Stimulated activated CD4-positive, alpha-beta T cell treated with anti-CD3 and anti-CD28 coated beads, Interleukin-4, amount 100 ng/mL, for 4 hours (primary cell): Measurements from ENCODE around the gene GPX6.
"Not testable (repeated sequence)": the region's sequence is repeated elsewhere in the genome, so short reads cannot be mapped to it uniquely, and the experiment has no call there.

ENCODE experiments used
- DNase-seq, 2 experiments: peaks; one replicate each; pipeline ENCODE4 v3.0.0-alpha.2; 2020

Gene GPX6

DNA sequence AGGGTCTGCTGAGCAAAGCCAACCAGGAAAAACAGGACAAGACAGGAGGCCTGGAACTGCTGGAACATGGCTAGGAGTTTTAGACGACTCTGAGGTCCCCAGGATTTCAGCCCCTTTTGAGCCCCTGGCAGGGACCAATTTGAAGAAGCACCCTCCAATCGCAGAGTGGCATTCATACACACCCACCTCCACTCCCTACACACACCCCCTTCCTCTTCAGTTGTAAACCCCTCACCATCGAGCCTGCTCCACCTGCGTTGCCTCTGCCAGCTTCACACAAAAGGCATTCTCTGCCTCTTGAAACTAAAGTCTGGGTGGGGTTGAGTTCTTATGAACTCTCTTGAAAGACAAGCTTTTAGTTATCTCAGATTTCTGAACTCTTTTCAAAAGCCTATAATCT is at the start of gene GPX6:
TSS of gene GPX6 (minus strand) at position 118 of the 400 bp plus-strand sequence. CDS start at position 68, 50 bp downstream.
- DNase-seq, result no peak

DNA sequence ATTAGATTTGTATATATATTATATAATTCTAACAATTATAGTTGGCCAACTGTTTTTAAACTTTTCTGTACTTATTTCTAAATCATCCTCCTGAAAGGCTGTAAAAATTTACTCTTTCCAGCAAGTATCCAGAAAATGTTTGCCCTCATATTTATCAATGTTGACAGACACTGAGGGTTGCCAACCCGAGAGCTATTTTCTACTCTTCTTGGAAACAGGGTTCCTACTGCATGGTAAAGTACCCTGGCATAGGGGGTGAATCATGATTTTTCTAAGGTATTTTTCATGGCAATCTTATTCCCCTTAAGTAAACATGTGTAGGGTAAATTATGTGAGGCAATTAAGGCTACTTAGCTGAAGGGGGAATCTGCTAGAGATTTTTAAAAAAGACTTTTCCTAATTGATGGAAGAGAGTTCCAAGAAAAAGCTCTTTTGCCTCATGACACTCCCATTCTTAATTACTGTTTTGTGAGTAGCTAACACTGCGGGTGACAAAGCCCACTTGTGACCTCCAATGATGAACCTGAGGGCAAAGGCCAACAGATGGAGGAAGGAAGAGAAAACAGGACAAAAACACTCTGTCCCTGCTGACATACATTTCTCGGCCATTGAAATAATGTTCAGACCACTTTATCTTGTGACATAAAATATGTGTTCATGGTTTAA is 48.0 kb upstream of the GPX6 start:
- no peak for DNase-seq

GRCh38 chr6:28558629-28559028 is 43.0 kb upstream of the GPX6 start:
- DNase-seq, result no peak

DNA sequence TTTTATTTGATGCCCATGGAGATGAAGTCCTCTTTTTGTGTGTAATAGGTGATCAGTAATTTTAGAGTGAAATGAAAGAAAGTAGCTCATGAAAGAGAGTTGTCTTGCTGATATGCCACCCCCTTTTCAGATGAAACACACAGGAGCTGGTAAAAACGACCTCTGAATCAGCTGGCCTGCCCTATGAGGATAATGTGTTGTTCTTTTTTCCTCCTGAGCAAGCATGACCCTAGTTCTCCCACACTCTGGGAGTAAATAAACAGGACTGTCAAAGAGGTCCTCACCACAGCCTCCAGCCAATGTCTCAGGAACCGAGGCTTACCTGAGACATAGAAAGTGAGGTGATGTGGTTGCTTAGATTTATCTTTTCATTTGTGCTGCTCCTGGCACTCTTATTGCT is 39.5 kb upstream of the GPX6 start:
- DNase-seq, result no peak

DNA sequence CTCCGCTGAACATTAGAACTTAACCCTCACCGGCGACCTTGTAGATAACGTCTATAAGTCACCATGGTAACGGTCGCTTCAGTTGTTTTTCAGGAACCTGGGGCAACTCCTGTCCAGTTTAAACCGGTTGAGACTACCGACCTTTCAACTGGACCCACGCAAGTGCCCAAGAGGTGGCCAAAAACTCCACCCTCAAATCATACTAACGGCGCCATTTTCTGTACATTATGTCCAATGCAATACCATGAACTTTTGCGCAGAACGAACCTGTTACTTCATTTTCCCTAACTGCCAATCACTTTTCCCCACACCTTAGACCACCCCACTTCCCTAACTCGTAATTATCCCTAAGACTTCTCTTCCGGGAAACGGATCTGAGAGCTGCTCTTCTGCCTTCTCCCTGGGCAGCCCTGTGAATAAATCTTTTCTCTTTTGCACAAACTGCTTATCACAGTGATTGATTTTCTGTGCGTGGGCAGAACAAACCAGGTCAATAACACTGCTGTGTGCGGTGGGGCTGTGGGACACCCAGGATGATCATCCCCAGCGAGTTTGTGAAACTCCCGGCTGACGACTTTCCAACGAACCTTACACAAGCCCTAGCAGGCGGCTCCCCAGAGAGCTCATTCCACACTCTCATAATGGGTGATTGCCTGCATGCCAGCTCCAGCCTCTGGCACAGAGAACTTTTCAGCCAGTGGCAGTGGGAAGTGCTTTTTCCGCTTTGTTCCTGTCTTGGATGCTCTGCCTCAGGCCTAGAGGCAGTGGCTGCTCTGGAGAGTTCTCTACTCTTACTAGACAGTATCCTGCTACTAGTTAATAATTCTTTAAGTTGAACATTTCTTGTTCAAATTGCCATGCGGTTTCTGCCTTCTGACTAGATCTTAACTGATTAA is 38.6 kb upstream of the GPX6 start:
- DNase-seq, result no peak

DNA sequence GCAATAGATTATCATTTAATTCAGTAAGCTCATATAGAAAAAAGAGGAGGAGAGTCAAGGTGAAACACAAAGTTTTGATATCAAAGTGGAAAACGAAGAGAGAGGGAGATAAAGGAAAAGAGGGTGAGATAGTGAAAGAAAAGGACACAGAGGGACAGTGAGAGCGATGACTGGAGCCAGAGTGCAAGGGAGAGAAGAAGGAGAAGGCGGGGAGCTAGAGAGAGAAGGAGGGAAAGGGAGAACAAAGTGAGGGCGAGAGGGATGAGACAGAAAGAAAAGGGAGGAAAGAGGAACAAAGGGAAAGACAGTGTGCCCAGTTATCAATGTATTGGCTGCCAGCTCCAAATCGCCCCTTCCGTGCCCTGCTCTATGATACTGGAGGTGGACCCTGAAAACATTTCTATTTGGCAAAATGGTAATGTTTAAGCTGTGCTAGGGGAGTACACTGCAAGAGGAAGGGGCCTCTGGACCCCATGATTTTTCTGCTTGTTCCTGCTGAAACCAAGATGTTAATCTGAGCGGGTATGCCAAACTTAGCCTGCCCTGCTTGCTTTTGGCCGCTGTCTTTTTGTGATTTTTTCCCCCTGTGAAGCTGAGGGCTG is 37.9 kb upstream of the GPX6 start:
- DNase-seq, result no peak

DNA sequence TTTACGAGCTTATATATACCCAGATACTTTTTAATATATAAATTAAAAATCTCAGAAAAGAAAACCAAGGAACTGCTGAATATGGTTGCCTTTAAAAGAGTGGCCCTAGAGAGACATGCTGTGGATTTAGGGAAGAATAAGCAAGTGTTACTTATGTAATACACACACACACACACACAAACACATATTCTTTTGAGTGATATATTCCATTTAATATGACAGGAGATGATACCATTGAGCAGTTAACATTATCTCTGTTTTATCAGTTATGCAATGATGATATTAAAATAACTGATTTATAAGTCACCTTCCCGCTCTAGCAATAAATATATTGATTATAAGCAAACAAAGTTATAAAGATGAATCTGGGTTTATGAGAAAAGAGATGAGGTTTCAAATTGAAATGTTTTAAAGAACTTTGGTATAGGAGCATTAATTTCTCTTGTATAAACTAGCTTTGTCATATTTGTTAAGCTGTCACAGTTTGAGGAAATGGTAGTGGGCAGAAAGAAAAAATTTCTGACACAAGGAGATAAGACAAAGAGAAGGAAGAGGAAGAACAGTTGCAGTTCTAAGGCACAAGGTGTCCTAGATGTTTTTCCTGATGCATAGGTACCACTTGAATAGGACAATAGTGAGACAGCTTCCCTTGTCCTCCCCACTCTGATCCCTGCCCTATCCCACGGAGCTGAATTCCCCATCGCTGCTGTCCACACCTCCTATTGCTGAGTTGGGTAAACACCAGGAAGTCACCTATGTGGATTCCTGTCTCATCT is 36.5 kb upstream of the GPX6 start:
- no peak for DNase-seq

DNA sequence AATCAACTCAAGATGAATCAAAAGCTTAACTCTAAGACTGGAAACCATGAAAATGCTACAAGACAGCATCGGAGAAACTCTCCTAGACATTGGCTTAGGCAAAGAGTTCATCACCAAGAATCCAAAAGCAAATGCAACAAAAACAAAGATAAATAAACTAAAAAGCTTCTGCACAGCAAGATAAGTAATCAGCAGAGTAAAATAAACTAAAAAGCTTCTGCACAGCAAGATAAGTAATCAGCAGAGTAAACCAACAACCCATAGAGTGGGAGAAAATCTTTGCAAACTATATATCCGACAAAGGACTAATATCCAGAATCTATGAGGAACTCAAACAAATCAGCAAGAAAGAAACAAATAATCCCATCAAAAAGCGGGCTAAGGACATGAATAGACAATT is 31.4 kb upstream of the GPX6 start:
- DNase-seq, result not testable (repeated sequence)

- DNase-seq, result no peak
Measured at GRCh38 chr6:28545955-28546354, 30.4 kb upstream of the GPX6 start.

DNA sequence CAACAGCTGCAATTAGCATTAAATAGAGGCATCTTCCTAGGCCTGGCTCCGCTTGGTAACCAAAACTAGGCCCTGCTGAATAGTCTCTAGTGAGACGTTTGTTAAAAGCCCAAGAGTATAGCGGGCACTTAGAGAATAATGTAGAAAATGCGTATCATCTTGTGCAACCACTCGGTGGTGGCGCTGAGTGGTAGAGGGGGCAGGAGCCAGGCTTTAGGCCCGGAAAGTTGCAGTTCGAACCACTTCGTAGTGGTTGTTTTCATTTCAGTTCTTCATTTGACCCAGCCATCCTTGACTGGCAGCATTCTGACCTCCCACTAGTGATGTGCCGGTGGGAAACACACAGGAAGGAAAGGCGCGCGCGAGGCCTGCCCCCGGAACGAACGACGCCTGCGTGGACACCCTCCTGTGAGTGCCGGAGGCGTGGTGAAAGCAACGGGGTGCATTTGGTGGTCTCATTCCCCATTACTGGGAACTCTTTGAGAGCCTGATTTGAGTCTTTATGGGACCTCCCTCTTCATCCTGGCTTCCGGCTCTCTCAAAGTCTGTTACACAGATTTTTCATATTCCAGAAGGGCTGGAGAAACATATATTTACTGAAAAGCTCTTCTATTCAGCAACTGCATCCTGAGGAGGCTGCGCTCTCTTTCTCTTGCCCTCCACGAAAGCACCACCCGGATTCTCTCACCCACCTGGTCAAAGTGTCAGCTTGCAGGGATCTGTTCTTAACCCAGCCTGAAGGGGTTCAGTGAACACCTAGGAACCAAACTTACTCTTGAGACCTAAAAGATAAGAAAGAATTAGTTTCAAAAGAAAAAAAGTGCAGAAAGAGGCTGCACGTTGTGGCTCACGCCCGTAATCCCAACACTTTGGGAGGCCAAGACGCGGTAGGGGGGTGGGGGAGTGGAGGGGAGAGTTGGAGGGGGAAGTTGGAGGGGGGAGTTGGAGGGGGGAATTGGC is 28.3 kb upstream of the GPX6 start:
- peak; percentile 20 to 33 for DNase-seq

DNA sequence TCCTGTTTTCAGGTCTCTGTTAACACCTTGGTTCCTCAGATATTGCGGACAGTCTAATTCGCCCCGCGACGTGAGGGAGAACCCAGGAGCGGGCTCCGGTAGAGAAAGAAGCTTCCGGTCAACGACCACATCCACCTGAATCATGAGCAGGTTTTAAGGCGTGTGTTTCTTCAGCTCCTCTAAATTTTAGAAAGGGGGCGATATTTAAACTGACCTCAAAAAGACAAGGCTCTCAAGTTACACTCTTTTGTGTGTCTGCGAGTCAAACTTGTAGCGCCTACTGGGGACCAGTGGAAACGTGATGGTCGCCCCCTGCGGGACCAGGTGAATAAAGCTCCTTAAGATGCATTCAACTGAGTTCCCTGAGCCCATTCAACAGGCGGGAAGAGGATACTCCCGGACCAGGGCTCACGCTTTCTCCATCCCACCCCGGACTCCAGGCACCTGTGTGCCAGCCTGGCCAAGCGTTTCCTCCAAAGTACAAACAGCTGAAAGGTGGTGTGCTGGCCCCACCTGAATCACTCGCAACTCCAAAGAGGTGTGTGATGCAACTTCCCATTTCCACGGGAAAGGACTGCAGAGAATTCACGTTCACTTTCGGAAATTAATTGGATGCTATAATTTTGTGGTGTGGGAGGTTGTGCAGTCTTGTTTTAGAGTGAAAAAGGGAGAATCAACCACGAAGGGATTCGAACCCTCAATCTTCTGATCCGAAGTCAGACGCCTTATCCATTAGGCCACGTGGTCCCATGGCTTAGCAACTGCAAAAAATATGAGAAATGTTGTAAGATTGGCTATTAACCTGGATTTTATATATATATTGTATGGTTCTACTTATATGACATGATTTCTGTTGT is 27.1 kb upstream of the GPX6 start:
- peak; percentile 43 to 57 for DNase-seq

DNA sequence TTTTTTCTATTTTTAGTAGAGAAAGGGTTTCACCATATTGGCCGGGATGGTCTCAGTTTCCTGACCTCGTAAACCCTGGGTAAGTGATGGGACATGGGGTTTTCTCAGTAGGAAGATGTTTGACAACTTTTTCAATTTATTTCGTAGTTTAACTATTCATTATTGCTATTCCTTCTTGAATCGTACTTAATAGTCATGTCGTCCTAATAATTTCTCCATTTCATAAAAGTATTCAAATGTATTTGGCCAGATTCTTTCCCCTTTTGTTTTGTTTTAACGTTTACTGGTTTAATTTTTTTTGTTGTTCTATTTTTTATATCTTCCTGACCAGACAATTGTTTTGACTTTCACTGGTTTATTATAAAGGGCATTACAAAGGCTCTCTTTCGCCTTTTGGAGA is 26.4 kb upstream of the GPX6 start:
- DNase-seq, result no peak

- DNase-seq, result peak; percentile 12 to 14
Measured at GRCh38 chr6:28537509-28538140, 22.0 kb upstream of the GPX6 start.

DNA sequence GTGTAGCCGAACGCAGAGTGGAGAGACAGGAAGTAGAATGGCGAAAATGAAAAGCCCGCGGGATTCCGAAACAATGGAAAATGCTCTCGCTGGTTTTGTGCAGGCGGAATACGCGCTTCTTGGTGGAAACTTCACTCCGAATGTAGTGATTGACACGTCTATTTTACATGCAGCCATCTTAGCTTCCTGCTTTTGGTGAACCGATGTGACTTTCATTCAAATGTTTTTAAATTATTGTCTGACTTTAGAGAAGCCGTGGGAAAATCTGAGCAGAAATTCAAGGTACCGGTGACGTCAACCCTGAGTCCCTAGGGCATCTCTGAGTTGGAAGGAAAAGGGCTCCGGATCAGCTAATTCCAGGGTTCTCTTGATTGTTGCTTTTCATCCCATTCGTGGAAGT is 21.5 kb upstream of the GPX6 start:
- no peak for DNase-seq

DNA sequence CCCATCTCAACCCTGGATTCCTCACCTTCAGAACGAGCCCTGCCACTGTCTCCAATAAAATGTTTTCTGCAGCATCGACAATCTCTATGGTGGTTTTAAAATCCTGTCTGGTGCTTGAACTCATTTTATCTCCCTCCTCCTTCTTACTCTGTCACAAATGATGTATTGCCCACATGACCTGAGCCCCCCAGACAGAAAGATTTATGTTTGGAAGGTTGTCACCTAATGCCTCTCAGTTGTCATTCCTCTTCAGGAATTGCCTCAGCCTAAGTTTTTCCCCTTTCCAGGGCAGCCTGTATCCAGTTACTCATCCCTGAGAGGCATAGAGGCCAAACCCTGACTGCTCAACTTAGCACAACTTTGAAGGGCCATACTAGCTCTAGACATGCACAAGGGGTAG is 19.3 kb upstream of the GPX6 start:
- no peak for DNase-seq

- no peak for DNase-seq
Measured at GRCh38 chr6:28534306-28534705, 18.7 kb upstream of the GPX6 start.

DNA sequence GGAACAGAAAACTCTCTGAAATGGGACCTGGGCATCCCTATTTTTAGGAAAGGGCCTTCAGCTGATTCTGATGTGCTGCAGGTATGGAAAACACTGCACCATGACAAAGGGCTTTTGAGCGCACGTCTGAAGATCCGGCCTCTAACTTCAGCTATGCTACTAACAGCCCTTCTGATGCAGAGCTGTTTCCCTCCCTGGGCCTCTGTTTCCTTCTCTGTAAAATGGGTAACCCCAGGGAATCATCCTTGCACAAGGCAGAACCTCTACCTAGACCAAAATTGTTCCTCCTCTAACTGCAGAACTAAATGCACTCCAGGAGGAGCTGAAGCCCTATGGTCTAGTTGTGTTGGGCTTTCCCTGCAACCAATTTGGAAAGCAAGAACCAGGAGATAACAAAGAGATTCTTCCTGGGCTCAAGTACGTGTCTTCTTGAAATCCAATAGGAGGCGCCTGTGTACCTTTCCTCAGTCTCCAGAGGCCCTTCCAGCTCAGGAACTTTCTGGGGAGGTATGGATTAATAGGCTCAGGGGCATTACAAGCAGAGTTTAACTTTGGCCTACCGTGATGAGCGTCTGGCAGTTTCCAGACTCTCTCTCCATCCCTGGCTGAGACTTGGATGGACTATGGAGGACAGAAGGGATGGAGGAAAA is 16.0 kb upstream of the GPX6 start:
- DNase-seq, result no peak

DNA sequence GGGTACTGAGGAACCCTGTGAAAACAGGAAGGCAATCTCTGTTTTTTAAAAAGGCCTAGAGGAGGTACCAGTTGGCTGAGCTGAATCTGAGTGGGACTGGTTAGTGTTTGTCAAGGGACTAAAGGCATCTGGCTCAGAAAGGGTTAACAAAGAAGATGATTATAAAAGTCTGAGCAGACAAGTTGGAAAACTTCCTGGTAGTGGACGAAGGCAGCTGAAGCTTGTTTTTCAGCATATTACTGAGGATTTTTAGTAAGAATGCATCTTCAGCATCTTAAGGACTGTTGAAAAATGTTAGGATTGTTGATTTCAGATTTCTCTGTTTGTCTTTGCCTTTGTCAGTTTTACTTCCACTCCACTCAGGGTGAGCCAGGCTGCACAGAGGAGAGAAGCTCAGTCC is 15.2 kb upstream of the GPX6 start:
- DNase-seq, result no peak

DNA sequence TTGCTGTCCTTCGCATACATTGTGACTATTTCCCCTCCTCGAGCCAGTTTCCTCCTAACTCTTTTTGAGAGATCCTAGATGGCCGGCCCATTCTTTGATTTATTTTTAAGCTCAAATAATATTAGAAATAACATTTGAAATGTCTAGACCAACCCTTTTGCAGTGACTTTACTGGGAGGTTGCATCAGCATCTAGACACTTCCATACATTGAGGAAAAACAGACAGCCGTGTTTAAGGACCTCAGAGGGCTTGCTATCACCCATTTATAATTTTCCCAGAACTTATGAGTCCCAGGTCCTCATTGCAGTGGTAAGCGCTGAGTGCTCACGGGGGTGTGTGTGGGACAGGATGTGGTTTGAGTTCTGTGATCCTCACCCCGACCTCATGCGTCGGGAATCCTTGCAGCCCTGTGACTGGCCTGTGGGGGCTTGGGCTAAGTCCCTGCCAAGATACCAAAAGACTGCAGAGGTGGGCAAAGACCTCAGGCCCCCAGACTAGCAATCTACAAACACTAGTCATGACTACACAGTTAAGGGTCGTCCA is 10.0 kb upstream of the GPX6 start, which contains the start of gene GPX5:
TSS of gene GPX5 (plus strand) at position 386 of the 544 bp plus-strand sequence. CDS start at position 519, 133 bp downstream.
- DNase-seq, result no peak
